RKO (cell line): Measurements from ENCODE around the gene DAP.

ENCODE experiments used
- DNase-seq: peaks from one replicate; pipeline ENCODE4 v3.0.0-alpha.2; 2016; ENCODE audit warnings: low spot score

DAP gene

GRCh38 chr5:10671041-10672008 lies 89.7 kb downstream of the DAP start:
- no peak for DNase-seq

- no peak for DNase-seq
Measured at GRCh38 chr5:10669983-10670382, 91.1 kb downstream of the DAP start.

GRCh38 chr5:10668697-10669096 lies 92.3 kb downstream of the DAP start:
- DNase-seq = peak; percentile 6

- no peak for DNase-seq
Measured at GRCh38 chr5:10667431-10668057, 93.5 kb downstream of the DAP start.

GRCh38 chr5:10666531-10667299 lies 94.3 kb downstream of the DAP start:
- peak; percentile 9 for DNase-seq

- no peak for DNase-seq
Measured at GRCh38 chr5:10665799-10666198, 95.2 kb downstream of the DAP start.

- peak; percentile 14 for DNase-seq
Measured at GRCh38 chr5:10664180-10664769, 96.8 kb downstream of the DAP start.

GRCh38 chr5:10663489-10664179 lies 97.4 kb downstream of the DAP start:
- DNase-seq = no peak

GRCh38 chr5:10662661-10663488 lies 98.2 kb downstream of the DAP start:
- DNase-seq = no peak

- no peak for DNase-seq
Measured at GRCh38 chr5:10662083-10662482, 99.0 kb downstream of the DAP start.

- no peak for DNase-seq
Measured at GRCh38 chr5:10661401-10661800, 99.6 kb downstream of the DAP start.

- no peak for DNase-seq
Measured at GRCh38 chr5:10660720-10661387, 100.2 kb downstream of the DAP start.

- DNase-seq = no peak
Measured at GRCh38 chr5:10660135-10660534, 100.9 kb downstream of the DAP start.

- no peak for DNase-seq
Measured at GRCh38 chr5:10658265-10658664, 102.8 kb downstream of the DAP start.

- DNase-seq = peak; percentile 26
Measured at GRCh38 chr5:10655972-10656830, 104.8 kb downstream of the DAP start.

- DNase-seq = no peak
Measured at GRCh38 chr5:10655161-10655971, 105.7 kb downstream of the DAP start.

GRCh38 chr5:10654566-10654965 lies 106.5 kb downstream of the DAP start:
- DNase-seq = no peak

GRCh38 chr5:10653751-10654400 lies 107.2 kb downstream of the DAP start:
- no peak for DNase-seq
